ENCODE data around the gene FFAR2.
"Not testable (repeated sequence)": the region's sequence is repeated elsewhere in the genome, so short reads cannot be mapped to it uniquely, and the experiment has no call there.

Gene FFAR2

DNA sequence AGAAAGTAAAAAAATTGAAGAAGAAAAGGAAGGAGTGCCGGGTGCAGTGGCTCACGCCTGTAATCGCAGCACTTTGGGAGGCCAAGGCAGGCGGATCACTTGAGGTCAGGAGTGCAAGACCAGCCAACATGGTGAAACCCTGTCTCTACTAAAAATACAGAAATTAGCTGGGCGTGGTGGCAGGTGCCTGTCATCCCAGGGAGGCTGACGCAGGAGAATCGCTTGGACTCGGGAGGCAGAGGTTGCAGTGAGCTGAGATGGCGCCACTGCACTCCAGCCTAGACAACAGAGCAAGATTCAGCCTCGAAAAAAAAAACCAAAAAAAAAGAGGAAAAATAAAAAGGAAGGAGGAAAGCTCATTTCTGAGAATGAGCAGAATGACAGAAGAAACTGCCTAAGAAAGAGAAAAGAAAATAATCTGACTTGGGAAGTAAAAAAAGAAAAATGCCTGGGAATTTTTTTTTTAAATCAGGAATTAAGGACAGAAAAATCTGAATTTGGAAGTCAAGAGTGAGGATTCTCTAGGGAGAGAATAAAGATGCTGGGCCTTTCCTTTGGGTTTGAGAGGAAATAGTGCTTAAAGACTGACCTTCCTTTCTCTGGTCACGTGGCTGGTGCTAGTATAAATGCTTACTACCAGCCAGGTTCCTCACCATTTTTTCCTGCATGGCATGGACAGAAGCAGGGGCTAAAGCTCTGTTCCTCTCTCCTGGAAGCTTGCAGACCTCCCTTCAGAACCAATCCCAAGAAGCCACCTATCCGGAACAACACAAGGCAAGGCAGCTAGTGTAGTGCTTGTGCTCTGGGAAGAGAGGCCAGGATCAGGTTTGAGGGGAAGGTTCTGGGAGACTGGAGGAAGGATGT is at the start of gene FFAR2:
Gene FFAR2, plus strand, starts transcription at position 652 of the 864 bp plus-strand sequence. CDS start 1,458 bp downstream, outside the sequence.
- no peak for DNase-seq (ENCODE audit: low spot score)

GRCh38 chr19:35398570-35398969 is 49.5 kb upstream of the FFAR2 start:
- DNase-seq (ENCODE audit: low spot score) = no peak

GRCh38 chr19:35399231-35399630 is 48.8 kb upstream of the FFAR2 start:
- no peak for DNase-seq (ENCODE audit: low spot score)

DNA sequence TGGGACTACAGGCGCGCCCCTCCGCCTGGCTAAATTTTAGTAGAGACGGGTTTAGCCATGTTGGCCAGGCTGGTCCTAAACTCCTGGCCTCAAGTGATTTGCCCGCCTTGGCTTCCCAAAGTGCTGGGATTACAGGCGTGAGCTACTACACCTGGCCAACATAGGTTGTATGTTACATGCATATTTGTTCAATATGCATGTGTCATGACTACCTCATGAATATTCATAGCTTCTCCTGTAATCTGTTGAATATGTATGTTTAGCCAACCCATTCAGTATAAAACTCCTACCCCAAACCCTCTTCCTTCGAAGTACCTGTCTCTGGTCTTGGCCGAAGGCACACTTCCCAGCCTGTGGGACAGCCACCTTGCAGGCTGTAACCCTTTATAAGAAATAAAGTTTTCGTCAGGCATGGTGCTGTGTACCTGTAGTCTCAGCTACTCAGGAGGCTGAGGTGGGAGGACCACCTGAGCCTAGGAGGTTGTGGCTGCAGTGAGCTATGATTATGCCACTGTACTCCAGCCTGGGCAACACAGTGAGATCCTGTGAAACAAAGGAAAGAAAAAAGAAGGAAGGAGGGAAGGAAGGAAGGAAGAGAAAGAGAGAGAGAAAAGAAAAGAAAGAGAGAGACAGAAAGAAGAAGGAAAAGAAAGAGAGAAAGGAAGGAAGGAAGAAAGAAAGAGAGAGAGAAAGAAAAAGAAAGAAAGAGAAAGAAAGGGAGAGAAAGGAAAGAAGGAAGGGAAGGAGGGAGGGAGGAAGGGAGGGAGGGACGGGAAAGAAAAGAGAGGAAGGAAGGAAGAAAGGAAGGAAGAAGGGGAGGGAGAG is 47.9 kb upstream of the FFAR2 start:
- no peak for DNase-seq (ENCODE audit: low spot score)

GRCh38 chr19:35400773-35401100 is 47.3 kb upstream of the FFAR2 start:
- no peak for DNase-seq (ENCODE audit: low spot score)

DNA sequence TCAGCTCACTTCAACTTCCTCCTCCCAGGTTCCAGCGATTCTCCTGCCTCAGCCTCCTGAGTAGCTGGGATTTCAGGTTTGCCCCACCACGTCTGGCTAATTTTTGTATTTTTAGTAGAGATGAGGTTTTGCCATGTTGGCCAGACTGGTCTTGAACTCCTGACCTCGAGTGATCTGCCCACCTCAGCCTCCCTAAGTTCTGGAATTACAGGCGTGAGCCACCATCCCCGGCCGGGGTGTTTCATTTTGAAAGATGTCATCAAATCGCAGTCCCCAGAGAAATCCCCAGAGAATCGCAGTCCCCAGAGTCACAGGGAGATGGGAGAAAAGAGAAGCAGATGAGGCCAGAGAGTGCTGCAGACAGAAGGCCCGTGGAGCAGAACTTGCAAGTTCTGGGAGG is 46.6 kb upstream of the FFAR2 start:
- DNase-seq (ENCODE audit: low spot score) = not testable (repeated sequence)

- no peak for DNase-seq (ENCODE audit: low spot score)
These were observed 44.8 kb upstream of the FFAR2 start for GRCh38 chr19:35403116-35403760.

GRCh38 chr19:35404879-35405622 is 43.0 kb upstream of the FFAR2 start:
- DNase-seq (ENCODE audit: low spot score) = no peak

DNA sequence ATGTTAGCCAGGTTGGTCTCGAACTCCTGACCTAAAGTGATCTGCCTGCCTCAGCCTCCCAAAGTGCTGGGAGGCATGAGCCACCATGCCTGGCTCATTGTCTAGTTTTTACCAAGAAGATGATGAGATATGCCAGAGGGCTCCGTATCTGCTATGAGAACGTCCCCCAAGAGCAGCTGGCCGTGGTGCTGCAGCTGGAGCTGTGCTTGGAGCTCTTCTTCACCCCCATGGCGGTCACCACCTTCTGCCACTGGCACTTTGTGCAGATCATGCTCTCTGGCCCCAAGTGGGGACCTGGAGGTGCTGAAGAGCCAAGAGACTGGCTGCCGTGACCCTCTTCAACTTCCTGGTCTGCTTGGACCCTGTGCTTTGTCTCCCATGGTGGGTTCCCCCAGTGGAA is 40.4 kb upstream of the FFAR2 start:
- DNase-seq (ENCODE audit: low spot score) = no peak

DNA sequence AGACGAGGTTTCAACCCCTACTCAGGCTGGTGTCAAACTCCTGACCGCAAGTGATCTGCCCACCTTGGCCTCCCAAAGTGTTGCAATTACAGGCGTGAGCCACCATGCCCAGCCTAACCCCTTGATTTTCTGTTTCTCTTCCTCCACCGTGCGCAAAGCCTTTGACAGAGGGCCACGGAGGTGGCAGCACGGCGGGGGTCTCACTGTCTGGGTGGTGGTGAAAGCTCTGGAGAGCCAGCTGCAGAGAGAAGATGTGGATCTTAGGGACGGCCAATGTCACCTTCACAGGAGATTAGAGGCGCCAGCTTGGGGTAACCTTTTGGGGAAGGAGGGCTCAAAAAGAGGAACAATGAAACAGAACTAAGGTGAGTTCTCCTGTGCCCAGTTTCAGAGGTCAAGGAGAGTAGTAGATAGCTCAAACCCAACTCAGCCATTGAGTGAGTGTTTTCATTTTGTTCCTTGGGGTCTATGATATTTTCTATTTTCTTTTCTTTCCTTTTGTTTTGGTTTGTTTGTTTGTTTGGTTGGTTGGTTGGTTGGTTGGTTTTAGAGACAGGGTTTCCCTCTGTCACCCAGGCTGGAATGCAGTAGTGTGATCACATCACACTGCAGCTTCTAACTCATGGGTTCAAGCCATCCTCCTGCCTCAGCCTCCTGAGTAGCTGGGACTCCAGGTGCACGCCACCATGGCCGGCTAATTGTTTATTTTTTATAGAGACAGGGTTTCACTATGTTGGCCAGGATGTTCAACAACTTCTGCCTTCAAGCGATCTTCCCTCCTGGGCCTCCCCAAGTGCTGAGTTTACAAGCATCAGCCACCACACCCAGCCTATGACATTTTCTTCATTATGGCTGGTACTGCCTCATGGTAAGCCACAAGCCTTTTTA is 39.5 kb upstream of the FFAR2 start:
- DNase-seq (ENCODE audit: low spot score) = no peak

GRCh38 chr19:35409191-35409590 is 38.9 kb upstream of the FFAR2 start:
- no peak for DNase-seq (ENCODE audit: low spot score)

DNA sequence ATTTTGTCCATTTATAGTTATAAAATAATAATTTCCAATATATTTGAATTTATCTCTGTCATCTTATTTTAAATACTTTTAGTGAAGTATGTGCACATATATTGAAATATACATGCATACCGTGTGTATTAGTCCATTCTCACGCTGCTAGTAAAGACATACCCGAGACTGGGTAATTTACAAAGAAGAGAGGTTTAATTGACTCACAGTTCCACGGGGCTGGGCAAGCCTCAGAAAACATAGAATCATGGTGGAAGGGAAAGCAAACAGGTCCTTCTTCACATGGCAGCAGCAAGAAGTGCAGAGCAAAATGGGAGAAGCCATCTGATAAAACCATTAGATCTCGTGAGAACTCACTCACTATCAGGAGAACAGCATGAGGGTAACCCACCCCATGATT is 37.6 kb upstream of the FFAR2 start:
- no peak for DNase-seq (ENCODE audit: low spot score)

- no peak for DNase-seq (ENCODE audit: low spot score)
These were observed 33.6 kb upstream of the FFAR2 start for GRCh38 chr19:35414442-35414841.

GRCh38 chr19:35416331-35416730 is 31.7 kb upstream of the FFAR2 start:
- DNase-seq (ENCODE audit: low spot score) = no peak

DNA sequence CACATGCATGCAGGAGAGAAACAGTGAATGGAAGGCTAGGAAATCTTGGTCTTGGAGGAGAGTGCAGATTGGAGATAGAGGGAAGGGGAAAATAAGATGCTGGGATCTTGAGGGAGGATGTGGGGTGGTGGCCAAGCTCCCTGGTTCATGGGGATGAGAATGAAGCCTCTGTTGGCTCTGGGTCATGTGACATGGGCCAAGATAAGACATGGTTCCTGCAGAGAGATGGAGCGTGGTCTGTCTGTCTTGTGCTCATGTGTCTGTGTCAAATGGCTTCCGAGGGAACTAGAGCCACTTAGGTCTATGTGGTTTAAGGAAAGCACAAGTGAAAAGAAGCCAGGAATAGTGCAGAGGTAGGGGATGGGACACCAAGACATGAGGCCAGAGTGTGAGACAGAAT is 30.8 kb upstream of the FFAR2 start:
- no peak for DNase-seq (ENCODE audit: low spot score)

DNA sequence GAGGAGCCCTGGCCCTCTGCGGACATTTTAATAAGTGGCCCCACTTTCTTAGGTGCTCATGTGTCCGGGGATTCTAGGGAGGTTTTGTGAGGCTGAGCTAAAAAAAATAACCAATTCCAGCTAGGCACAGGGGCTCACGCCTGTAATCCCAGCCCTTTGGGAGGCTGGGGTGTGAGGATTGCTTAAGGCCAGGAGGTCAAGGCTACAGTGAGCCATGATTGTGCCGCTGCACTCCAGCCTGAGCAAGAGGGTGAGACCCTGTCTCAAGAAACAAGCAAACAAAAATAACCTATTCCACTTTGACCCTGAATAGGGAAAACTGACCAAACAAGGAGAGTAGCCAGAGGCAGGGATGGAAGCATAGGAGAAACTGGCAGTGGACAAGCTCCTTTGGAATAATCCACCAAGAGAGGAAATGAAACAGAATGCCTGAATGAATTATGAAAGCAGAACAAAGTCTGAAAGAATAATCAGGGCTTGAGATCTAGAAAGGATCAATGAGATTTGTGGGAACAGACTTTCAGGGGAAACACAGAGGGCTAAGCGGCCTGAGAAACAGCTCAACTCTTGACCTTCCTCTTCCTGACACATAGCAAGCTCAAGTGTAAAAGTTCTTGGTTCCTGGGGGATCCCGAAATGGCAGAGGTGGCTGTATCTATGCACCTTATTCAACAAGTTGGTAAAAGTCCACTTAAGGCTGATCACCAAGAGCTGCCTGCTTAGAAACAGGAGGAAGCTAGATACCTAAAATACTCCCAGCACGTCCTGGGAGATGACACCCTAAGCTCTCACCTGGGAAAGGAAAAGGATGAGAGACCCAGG is 30.1 kb upstream of the FFAR2 start:
- DNase-seq (ENCODE audit: low spot score) = no peak

DNA sequence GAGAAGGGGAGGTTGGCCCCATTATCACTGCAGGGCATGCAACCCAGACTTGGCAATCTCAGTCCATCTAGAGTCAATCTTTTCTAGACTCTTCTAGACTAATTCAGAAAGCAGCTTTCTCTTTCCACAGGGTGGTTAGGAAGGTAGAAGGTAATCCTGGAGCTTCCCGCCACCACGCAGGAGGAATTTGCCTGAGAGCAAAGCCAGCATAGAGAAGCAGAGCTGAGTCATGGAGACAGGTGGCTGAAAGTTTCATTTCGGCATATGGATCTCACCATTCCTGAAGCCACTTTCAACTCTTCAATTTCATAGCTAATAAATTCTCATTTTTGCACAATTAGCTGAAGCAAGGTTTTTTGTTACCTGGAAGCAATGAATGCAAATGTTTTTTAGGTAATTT is 29.0 kb upstream of the FFAR2 start:
- DNase-seq (ENCODE audit: low spot score) = no peak

- DNase-seq (ENCODE audit: low spot score) = no peak
These were observed 28.3 kb upstream of the FFAR2 start for GRCh38 chr19:35419805-35420204.

DNA sequence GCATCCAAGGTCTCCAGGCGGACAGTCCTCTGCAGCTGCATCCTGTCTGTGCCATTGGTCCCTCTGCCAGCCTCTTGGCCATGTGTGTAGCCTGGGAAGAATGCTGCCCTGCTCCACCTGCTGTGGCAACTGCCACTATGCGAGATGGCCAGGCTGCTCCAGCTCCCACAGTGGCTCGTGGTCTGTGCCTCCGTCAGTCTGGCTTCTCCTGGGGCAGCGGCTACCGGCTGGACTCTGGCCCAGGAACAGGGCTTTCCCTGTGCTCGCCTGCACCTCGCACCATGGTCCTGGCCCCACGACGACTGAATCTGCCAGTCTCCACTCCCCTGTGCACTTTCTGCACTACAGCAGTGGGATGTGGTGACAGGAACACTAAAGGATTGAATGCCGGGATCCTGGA is 26.7 kb upstream of the FFAR2 start:
- DNase-seq (ENCODE audit: low spot score) = no peak

GRCh38 chr19:35423406-35423805 is 24.7 kb upstream of the FFAR2 start:
- DNase-seq (ENCODE audit: low spot score) = not testable (repeated sequence)

Data from ecto neural progenitor cell (in vitro differentiated cells).